ENCODE data around the gene MAP7D3. TPM values are rescaled to one million over a fixed set of nuclear protein-coding genes. Genes with fewer than 3 reads are reported as not detected.
A peak's percentile ranks its signal among the peaks of the same experiment; 100 is the strongest.

MAP7D3 gene
- total RNA-seq, 2 experiments from 2014 or later, result 16.8 to 22.7 TPM

DNA sequence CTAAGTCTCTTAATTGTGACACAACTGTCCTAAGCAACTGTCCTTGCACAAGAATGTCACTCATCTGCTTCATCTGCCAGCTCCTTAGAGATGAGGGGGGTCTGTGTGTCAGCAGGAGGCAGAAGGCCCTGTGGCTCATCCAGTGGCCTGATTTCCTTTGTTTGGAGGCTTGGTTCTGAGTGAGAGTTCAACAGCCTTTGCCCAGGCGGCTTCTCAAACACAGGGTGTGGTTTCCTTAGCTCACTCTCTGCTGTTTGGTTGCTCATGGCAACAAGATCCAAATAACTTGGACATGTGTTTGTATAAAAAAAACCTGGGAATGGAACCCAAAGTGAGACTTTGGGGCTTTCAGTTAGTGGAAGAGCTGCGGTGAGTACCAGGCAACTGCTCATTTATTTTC lies 46.6 kb downstream of the MAP7D3 start:
- Mint-ChIP-seq H3K27me3 (no peaks in the 10 kb centered on the region), H3K9me3 (ENCODE audit: low read depth) (no peaks in the 10 kb centered on the region), H3K27ac (no peak overlapping the region), H3K36me3 (ENCODE audit: low read depth) (peaks cover 2% of the 10 kb centered on the region), H3K4me3 (no peak overlapping the region), H3K4me1 (peaks cover 29% of the 10 kb centered on the region)
- DNase-seq (peak; percentile 8), ATAC-seq (no peak)
- CTCF ChIA-PET, result interaction anchor here (0.6 to 2.0 kb wide), 6 partner anchors 10 to 339 kb away, joined by 3 to 6 read pairs (median 3); no protein-coding TSS in a partner anchor
- POLR2A ChIA-PET, result no interaction called here
- intact Hi-C loops (cut with DNase I, micrococcal nuclease), result loop anchor here in 1 of 2 experiments (5.0 kb wide), 1 partner anchor 177 kb away; no protein-coding TSS in a partner anchor

DNA sequence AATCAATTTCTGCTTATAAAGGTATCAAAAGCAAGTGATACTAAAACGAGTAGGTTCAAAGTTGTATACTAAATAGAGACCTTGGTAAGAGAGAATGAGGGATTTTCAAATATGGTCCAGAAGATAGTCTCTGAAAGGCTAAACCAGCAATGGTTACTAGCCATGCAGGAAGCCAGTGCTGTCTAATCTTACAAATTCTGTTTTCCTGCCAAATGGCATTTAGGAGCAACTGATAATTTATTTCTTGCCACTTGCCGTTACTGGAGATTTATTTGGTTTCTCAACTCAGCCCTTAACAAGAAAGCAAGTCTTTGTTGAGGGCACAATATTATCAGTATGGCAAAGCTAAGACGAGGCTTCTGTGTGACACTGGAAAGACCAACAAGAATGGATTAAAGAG lies 47.2 kb downstream of the MAP7D3 start:
- H3K36me3 Mint-ChIP-seq (ENCODE audit: low read depth), result peaks cover 2% of the 10 kb centered on the region
- ChIA-PET POLR2A (interaction anchor here (0.7 kb wide), 1 partner anchor 748 kb away, joined by 3 read pairs; no protein-coding TSS in a partner anchor), CTCF (interaction anchor here (0.9 to 2.0 kb wide), 2 partner anchors 41 to 176 kb away, joined by 3 to 6 read pairs; no protein-coding TSS in a partner anchor)
- no peak overlapping the region for H3K27ac Mint-ChIP-seq
- DNase-seq (no peak), ATAC-seq (no peak)
- peaks cover 29% of the 10 kb centered on the region for H3K4me1 Mint-ChIP-seq
- H3K4me3 Mint-ChIP-seq, result no peak overlapping the region
- H3K9me3 Mint-ChIP-seq (ENCODE audit: low read depth), result no peaks in the 10 kb centered on the region
- intact Hi-C loops (cut with DNase I, micrococcal nuclease), result loop anchor here in 1 of 2 experiments (5.0 kb wide), 1 partner anchor 177 kb away; no protein-coding TSS in a partner anchor
- no peaks in the 10 kb centered on the region for H3K27me3 Mint-ChIP-seq

DNA sequence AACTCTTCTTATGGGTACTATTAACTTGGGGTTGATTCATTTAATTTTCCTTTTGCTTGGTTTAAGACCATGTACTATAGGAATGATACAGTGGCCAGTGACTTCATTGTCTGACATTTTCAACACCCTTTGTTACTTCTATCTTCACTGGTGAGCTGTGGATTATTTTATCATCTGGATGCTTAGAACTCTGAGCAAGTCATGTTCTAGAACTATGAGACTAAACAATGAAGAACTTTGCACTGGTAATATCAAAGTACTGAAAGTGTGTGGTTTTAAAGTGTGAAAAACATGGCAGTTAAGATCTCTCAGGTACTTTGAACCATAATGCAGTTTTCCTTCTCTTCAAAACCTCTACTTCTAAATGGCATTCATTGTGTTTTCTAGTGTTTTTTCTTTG lies 47.8 kb downstream of the MAP7D3 start:
- Mint-ChIP-seq H3K27me3 (no peaks in the 10 kb centered on the region), H3K4me1 (peaks cover 29% of the 10 kb centered on the region), H3K27ac (no peak overlapping the region), H3K4me3 (no peak overlapping the region), H3K9me3 (ENCODE audit: low read depth) (no peaks in the 10 kb centered on the region), H3K36me3 (ENCODE audit: low read depth) (peaks cover 2% of the 10 kb centered on the region)
- ChIA-PET POLR2A (interaction anchor here (0.7 kb wide), 1 partner anchor 749 kb away, joined by 3 read pairs; no protein-coding TSS in a partner anchor), CTCF (interaction anchor here (0.9 to 2.0 kb wide), 2 partner anchors 40 to 175 kb away, joined by 3 to 6 read pairs; no protein-coding TSS in a partner anchor)
- intact Hi-C loops (cut with DNase I, micrococcal nuclease), result loop anchor here in 1 of 2 experiments (5.0 kb wide), 1 partner anchor 176 kb away; no protein-coding TSS in a partner anchor
- peak; percentile 88 for ATAC-seq
- no peak for DNase-seq

DNA sequence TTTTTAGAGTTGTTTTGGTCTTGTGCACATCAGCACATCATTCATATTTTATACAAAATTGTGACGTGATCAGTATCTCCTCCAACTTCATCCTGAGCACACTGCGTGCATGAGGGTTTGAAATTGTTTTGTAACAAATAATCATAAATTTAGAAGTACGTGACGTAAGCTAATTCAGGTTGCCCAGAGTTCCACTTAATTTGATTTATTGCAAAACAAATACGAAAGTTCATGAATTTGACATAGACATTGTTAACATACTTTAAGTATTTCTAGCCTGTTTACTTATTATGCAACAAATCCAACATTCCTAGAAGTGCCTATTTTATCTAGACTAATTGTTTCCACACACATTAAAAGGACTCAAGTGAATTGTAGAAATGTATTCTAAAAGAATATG lies 48.3 kb downstream of the MAP7D3 start:
- Mint-ChIP-seq H3K9me3 (ENCODE audit: low read depth) (no peaks in the 10 kb centered on the region), H3K4me1 (peaks cover 29% of the 10 kb centered on the region), H3K36me3 (ENCODE audit: low read depth) (peaks cover 2% of the 10 kb centered on the region), H3K27me3 (no peaks in the 10 kb centered on the region), H3K4me3 (no peak overlapping the region), H3K27ac (no peak overlapping the region)
- DNase-seq, result no peak
- intact Hi-C loops (cut with DNase I, micrococcal nuclease), result loop anchor here in 1 of 2 experiments (5.0 kb wide), 1 partner anchor 176 kb away; no protein-coding TSS in a partner anchor
- POLR2A ChIA-PET, result no interaction called here
- no peak for ATAC-seq
- CTCF ChIA-PET, result interaction anchor here (0.9 to 1.4 kb wide), 2 partner anchors 40 to 173 kb away, joined by 3 to 4 read pairs; no protein-coding TSS in a partner anchor

DNA sequence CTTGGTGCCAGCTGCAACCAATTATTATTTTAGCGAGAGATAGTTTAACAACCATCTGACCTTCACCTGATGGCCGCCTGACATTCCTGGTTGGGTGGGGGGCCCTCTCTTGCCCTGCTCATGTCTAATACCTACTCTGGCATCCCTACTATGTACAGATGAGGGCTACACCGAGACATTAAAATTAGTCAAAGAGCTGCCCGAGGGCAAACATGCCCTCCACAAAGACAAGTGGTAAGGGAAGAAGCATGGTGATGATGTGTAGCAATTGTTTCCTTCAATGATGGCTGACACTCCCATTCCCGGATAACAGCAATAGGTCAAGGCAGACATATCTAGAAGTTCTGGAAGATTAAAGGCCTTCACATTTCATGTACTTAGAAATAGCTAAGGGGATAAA lies 49.6 kb downstream of the MAP7D3 start:
- intact Hi-C loops (cut with DNase I, micrococcal nuclease), result loop anchor here (2.0 to 5.0 kb wide), 2 partner anchors 57 to 174 kb away; no protein-coding TSS in a partner anchor
- Mint-ChIP-seq H3K9me3 (ENCODE audit: low read depth) (no peaks in the 10 kb centered on the region), H3K27ac (no peak overlapping the region), H3K36me3 (ENCODE audit: low read depth) (peaks cover 2% of the 10 kb centered on the region), H3K4me3 (no peak overlapping the region), H3K27me3 (no peaks in the 10 kb centered on the region), H3K4me1 (peaks cover 29% of the 10 kb centered on the region)
- CTCF ChIA-PET, result interaction anchor here (1.4 kb wide), 1 partner anchor 39 kb away, joined by 4 read pairs; no protein-coding TSS in a partner anchor
- POLR2A ChIA-PET, result no interaction called here
- DNase-seq (no peak), ATAC-seq (no peak)

DNA sequence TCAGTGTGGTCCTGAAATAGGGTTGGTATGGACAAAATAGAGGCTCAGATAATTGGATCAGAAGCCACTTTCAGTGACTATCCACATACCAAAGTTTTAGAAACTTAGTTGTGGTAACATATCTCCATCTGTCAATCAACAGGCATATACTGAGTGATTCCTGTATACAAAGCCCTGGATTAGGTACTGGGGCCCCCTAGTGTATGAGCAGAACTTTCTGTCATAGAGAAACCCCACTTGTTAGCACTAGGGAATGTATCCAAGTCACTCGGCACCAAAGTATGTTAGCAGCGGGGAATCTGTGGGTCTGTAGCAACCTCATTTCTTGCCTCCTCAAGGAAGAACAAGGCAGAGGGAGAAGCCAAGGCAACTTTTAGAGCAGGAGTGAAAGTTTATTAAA lies 50.7 kb downstream of the MAP7D3 start:
- no peak for ATAC-seq
- peaks cover 26% of the 10 kb centered on the region for H3K4me1 Mint-ChIP-seq
- H3K27me3 Mint-ChIP-seq, result no peaks in the 10 kb centered on the region
- no peak overlapping the region for H3K27ac Mint-ChIP-seq
- H3K4me3 Mint-ChIP-seq, result no peak overlapping the region
- H3K9me3 Mint-ChIP-seq (ENCODE audit: low read depth), result no peaks in the 10 kb centered on the region
- H3K36me3 Mint-ChIP-seq (ENCODE audit: low read depth), result no peaks in the 10 kb centered on the region
- ChIA-PET POLR2A (no interaction called here), CTCF (interaction anchor here (0.7 kb wide), 1 partner anchor 71 kb away, joined by 4 read pairs; no protein-coding TSS in a partner anchor)
- intact Hi-C loops (cut with DNase I, micrococcal nuclease), result loop anchor here (2.0 to 5.0 kb wide), 2 partner anchors 56 to 173 kb away; no protein-coding TSS in a partner anchor
- DNase-seq, result peak; percentile 22

DNA sequence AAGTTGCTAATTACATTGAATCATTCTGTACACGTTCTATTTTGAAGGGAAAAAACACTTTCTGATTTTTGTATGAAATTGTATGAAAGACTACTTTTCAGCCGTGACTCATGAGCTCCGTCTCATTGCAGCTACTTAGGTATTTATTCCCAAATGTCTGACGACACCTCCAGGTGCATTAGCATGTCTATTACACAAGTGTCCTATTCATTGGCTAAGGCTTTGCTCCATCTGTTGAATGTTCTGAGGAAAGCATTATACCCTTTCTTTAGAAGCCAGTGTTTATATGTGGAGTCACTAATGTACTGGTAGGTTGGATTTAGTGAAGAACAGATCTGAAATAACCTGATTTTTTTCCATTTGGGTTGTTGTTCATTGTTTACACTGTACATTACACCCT lies 51.8 kb downstream of the MAP7D3 start:
- H3K9me3 Mint-ChIP-seq (ENCODE audit: low read depth), result no peaks in the 10 kb centered on the region
- H3K36me3 Mint-ChIP-seq (ENCODE audit: low read depth), result no peaks in the 10 kb centered on the region
- no peak overlapping the region for H3K27ac Mint-ChIP-seq
- H3K4me1 Mint-ChIP-seq, result peaks cover 16% of the 10 kb centered on the region
- H3K4me3 Mint-ChIP-seq, result no peak overlapping the region
- ATAC-seq (no peak), DNase-seq (no peak)
- H3K27me3 Mint-ChIP-seq, result no peaks in the 10 kb centered on the region
- intact Hi-C loops (cut with DNase I, micrococcal nuclease), result no loop called here
- POLR2A ChIA-PET, result no interaction called here
- CTCF ChIA-PET, result interaction anchor here (0.6 kb wide), 1 partner anchor 1300 kb away, joined by 3 read pairs; no protein-coding TSS in a partner anchor

DNA sequence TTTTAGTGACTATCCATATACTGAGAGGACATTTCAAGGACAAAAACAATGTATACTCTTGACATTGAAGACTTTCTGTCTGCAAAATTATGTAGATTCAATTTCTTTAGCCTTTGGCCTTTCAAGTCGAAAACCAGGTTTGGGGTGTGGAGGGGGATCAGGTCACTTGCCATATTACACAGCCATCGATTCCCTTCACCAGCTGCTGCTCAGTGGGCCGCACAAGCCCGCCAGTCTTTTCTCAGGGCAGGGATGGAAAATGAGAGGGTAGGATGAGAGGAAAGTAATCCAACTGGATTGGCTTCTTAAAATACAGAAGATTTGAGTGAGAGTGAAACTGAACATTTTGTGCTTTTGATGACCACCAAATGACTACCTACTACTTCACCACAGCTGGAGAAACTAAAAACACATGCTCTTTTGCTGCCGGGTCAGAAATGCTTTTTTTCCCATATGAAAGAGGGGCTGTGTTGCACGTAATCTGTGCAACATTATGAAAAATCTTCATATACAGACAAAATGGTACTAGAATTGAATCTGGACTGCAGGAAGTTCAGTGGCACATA lies 52.4 kb downstream of the MAP7D3 start:
- Mint-ChIP-seq H3K4me3 (no peak overlapping the region), H3K9me3 (ENCODE audit: low read depth) (no peaks in the 10 kb centered on the region), H3K4me1 (peaks cover 16% of the 10 kb centered on the region), H3K36me3 (ENCODE audit: low read depth) (peaks cover under 1% of the 10 kb centered on the region), H3K27ac (no peak overlapping the region), H3K27me3 (no peaks in the 10 kb centered on the region)
- no peak for ATAC-seq
- POLR2A ChIA-PET, result no interaction called here
- CTCF ChIA-PET, result no interaction called here
- intact Hi-C loops (cut with DNase I, micrococcal nuclease), result no loop called here
- DNase-seq, result no peak

DNA sequence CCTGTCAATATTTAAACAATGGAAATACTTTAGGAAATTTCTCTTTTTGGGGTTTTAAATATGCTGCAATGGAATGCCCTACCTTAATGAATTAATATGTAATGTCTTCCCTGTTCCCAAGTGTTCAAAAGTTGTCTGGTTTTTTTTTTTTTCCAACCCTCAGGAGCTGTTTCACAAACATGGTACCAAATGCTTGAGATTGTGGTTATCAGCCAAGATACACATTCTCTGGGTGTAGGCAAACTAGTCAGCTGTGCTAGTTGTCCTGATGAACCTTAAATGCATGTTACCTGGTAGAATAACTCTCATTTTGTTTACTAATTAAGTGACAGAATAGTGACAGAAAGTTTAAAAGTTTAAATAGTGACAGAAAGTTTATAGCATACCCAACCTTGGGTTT lies 53.2 kb downstream of the MAP7D3 start:
- intact Hi-C loops (cut with DNase I, micrococcal nuclease), result no loop called here
- H3K27ac Mint-ChIP-seq, result no peak overlapping the region
- peaks cover 16% of the 10 kb centered on the region for H3K4me1 Mint-ChIP-seq
- H3K36me3 Mint-ChIP-seq (ENCODE audit: low read depth), result peaks cover 4% of the 10 kb centered on the region
- CTCF ChIA-PET, result no interaction called here
- POLR2A ChIA-PET, result no interaction called here
- H3K4me3 Mint-ChIP-seq, result no peak overlapping the region
- H3K9me3 Mint-ChIP-seq (ENCODE audit: low read depth), result no peaks in the 10 kb centered on the region
- ATAC-seq, result no peak
- DNase-seq, result no peak
- H3K27me3 Mint-ChIP-seq, result no peaks in the 10 kb centered on the region

DNA sequence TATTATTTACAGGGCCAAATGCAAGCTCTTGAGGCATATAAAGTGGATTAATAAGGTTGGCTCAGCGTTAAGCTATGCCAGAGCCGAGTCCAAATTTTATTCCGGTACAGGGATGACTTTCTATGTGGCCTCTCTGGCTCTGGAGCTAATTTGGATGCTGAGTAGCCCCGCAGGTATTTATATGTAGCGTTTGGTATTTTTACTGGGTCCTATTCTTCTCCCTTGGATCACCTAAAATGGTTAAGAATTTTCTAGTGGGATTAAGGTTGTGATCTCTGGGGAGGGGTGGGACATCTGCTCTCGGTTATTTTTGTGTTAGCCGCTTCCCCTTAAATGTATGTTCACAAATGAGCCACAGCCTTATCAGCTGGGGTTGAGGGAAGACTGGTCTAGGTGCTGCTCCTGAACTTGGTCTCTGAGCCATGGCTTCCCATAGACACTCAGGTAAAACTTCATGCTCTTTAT lies 54.5 kb downstream of the MAP7D3 start:
- POLR2A ChIA-PET, result interaction anchor here (0.6 kb wide), 1 partner anchor 191 kb away, joined by 3 read pairs; no protein-coding TSS in a partner anchor
- Mint-ChIP-seq H3K9me3 (ENCODE audit: low read depth) (no peaks in the 10 kb centered on the region), H3K27ac (no peak overlapping the region), H3K4me1 (peaks cover 26% of the 10 kb centered on the region), H3K4me3 (no peak overlapping the region), H3K27me3 (no peaks in the 10 kb centered on the region), H3K36me3 (ENCODE audit: low read depth) (peaks cover 4% of the 10 kb centered on the region)
- CTCF ChIA-PET, result no interaction called here
- intact Hi-C loops (cut with DNase I, micrococcal nuclease), result no loop called here
- no peak for ATAC-seq
- no peak for DNase-seq

DNA sequence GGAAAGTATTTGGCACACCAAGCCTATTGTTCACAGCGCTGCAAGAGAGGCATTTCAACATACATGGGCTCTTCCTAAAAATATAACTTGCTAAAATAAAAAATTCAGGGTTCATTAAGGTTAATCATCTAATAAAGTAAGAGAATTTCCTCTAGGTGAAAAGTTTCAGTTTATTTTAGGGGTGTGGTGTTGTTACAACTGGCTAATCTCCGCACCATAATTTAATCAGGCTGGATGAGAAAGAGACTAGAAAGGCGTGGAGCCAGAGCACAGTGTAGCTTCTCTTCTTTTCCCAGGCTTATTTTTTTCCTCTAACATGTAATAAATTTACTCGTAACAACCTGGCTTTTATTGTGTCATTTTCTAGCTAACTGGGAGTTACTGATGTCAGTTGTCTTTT lies 56.0 kb downstream of the MAP7D3 start:
- intact Hi-C loops (cut with DNase I, micrococcal nuclease), result no loop called here
- peaks cover 4% of the 10 kb centered on the region for H3K36me3 Mint-ChIP-seq (ENCODE audit: low read depth)
- ATAC-seq (no peak), DNase-seq (no peak)
- POLR2A ChIA-PET, result no interaction called here
- H3K27ac Mint-ChIP-seq, result no peak overlapping the region
- no peaks in the 10 kb centered on the region for H3K27me3 Mint-ChIP-seq
- peaks cover 32% of the 10 kb centered on the region for H3K4me1 Mint-ChIP-seq
- H3K9me3 Mint-ChIP-seq (ENCODE audit: low read depth), result no peaks in the 10 kb centered on the region
- H3K4me3 Mint-ChIP-seq, result no peak overlapping the region
- CTCF ChIA-PET, result interaction anchor here (1.9 kb wide), 1 partner anchor 167 kb away, joined by 8 read pairs; no protein-coding TSS in a partner anchor

DNA sequence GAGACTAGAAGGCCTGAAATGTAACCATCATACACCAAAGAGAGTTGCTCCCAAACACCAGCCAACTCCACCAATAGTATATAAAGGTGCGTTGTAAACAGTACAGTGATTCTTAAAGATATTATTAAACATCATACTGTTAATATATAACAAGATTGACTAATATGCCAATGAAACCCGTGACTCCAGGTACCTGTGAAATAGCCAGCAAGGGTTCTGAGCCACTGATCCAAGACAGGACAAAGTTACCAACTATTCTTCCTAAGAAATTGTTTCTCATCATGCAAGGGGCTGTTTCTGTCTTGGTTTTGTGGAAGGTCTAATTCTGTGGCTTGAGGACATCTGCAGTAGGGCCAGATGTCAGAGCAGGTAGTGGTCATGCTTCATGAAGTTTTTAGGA lies 56.7 kb downstream of the MAP7D3 start:
- Mint-ChIP-seq H3K4me3 (no peak overlapping the region), H3K27me3 (no peaks in the 10 kb centered on the region), H3K27ac (no peak overlapping the region), H3K36me3 (ENCODE audit: low read depth) (peaks cover 4% of the 10 kb centered on the region), H3K9me3 (ENCODE audit: low read depth) (no peaks in the 10 kb centered on the region), H3K4me1 (peaks cover 32% of the 10 kb centered on the region)
- CTCF ChIA-PET, result interaction anchor here (0.7 to 1.9 kb wide), 2 partner anchors 10 to 166 kb away, joined by 3 to 8 read pairs; no protein-coding TSS in a partner anchor
- DNase-seq (no peak), ATAC-seq (no peak)
- intact Hi-C loops (cut with DNase I, micrococcal nuclease), result no loop called here
- POLR2A ChIA-PET, result no interaction called here

Data from activated CD4-positive, alpha-beta T cell treated with anti-CD3 and anti-CD28 coated beads for 36 hours (primary cell).